ENCODE results near the gene RASSF5. TPM values are rescaled to one million over a fixed set of nuclear protein-coding genes. Genes with fewer than 3 reads are reported as not detected.

Gene RASSF5
- total RNA-seq, 1 experiment from 2014 or later, result 2.1 TPM

GRCh38 chr1:206477581-206478380 lies 29.6 kb upstream of the RASSF5 start (continued):
- TF ChIP-seq RORB (CRISPR knock-in tag; IDR thresholded peaks at IDR 0.05) (no peak), MXD4 (CRISPR knock-in tag; IDR thresholded peaks at IDR 0.05; ENCODE audit: borderline replicate concordance) (no peak), NFYB (CRISPR knock-in tag; conservative IDR thresholded peaks at IDR 0.05; ENCODE audit: low read depth) (no peak), E2F5 (CRISPR knock-in tag; IDR thresholded peaks at IDR 0.05) (no peak), NR2C2 (CRISPR knock-in tag; IDR thresholded peaks at IDR 0.05) (no peak), EMX1 (CRISPR knock-in tag; IDR thresholded peaks at IDR 0.05) (no peak), GRHL2 (CRISPR knock-in tag; IDR thresholded peaks at IDR 0.05; ENCODE audit: insufficient replicate concordance, severe bottlenecking) (no peak), FOXK1 (CRISPR knock-in tag; IDR thresholded peaks at IDR 0.05) (no peak), JAZF1 (CRISPR knock-in tag; IDR thresholded peaks at IDR 0.05) (no peak), ATF2 (CRISPR knock-in tag; IDR thresholded peaks at IDR 0.05; ENCODE audit: borderline replicate concordance, low read depth) (no peak)

GRCh38 chr1:206478746-206479145 lies 28.6 kb upstream of the RASSF5 start:
- H3K36me3 Mint-ChIP-seq, result peaks cover 14% of the 10 kb centered on the region
- CTCF ChIA-PET, result interaction anchor here (0.8 to 4.1 kb wide), 25 partner anchors 8 to 256 kb away, joined by 3 to 90 read pairs (median 7); partner anchors contain the start of genes DYRK3, EIF2D, IKBKE and RASSF5
- DNase-seq (ENCODE audit: low spot score) (no peak), ATAC-seq (no peak)
- TF ChIP-seq NR2C2 (CRISPR knock-in tag; IDR thresholded peaks at IDR 0.05), result no peak
- POLR2A ChIA-PET, result no interaction called here
- no peak overlapping the region for H3K4me3 Mint-ChIP-seq
- H3K4me1 Mint-ChIP-seq, result peaks cover 4% of the 10 kb centered on the region
- no peak overlapping the region for H3K27ac Mint-ChIP-seq
- H3K9me3 Mint-ChIP-seq, result no peaks in the 10 kb centered on the region
- H3K27me3 Mint-ChIP-seq (ENCODE audit: low read depth), result no peaks in the 10 kb centered on the region

- H3K9me3 Mint-ChIP-seq, result no peaks in the 10 kb centered on the region
- peaks cover 4% of the 10 kb centered on the region for H3K4me1 Mint-ChIP-seq
- CTCF ChIA-PET, result interaction anchor here (0.5 to 4.1 kb wide), 47 partner anchors 9 to 495 kb away, joined by 3 to 90 read pairs (median 7); partner anchors contain the start of genes DYRK3, EIF2D, IKBKE and RASSF5
- POLR2A ChIA-PET, result interaction anchor here (0.8 to 1.2 kb wide), 2 partner anchors 9 to 14 kb away, joined by 3 read pairs; partner anchors contain the start of gene IKBKE
- no peaks in the 10 kb centered on the region for H3K27me3 Mint-ChIP-seq (ENCODE audit: low read depth)
- DNase-seq (ENCODE audit: low spot score) (peak; percentile 76), ATAC-seq (peak; percentile 89)
- no peak overlapping the region for H3K4me3 Mint-ChIP-seq
- H3K36me3 Mint-ChIP-seq, result peaks cover 14% of the 10 kb centered on the region
- H3K27ac Mint-ChIP-seq, result no peak overlapping the region
- TF ChIP-seq EMX1 (CRISPR knock-in tag; IDR thresholded peaks at IDR 0.05) (no peak), CTCF (IDR thresholded peaks at IDR 0.05) (peak; percentile 70)
Observed at GRCh38 chr1:206479183-206480125, 27.9 kb upstream of the RASSF5 start.

- H3K36me3 Mint-ChIP-seq, result peaks cover 10% of the 10 kb centered on the region
- H3K27me3 Mint-ChIP-seq (ENCODE audit: low read depth), result no peaks in the 10 kb centered on the region
- H3K9me3 Mint-ChIP-seq, result no peaks in the 10 kb centered on the region
- no peak overlapping the region for H3K4me3 Mint-ChIP-seq
- no peak for DNase-seq (ENCODE audit: low spot score)
- H3K4me1 Mint-ChIP-seq, result peaks cover 4% of the 10 kb centered on the region
- no peak overlapping the region for H3K27ac Mint-ChIP-seq
- ChIA-PET CTCF (interaction anchor here (0.9 to 4.1 kb wide), 36 partner anchors 9 to 432 kb away, joined by 3 to 90 read pairs (median 8); partner anchors contain the start of genes DYRK3, EIF2D, IKBKE and RASSF5), POLR2A (interaction anchor here (1.2 kb wide), 1 partner anchor 15 kb away, joined by 3 read pairs; no protein-coding TSS in a partner anchor)
- no peak for ATAC-seq
- TF ChIP-seq FOXP1 (CRISPR knock-in tag; IDR thresholded peaks at IDR 0.05; ENCODE audit: borderline replicate concordance) (no peak), ZBTB43 (CRISPR knock-in tag; IDR thresholded peaks at IDR 0.05) (no peak), ERG (CRISPR knock-in tag; IDR thresholded peaks at IDR 0.05) (no peak), NFYB (CRISPR knock-in tag; conservative IDR thresholded peaks at IDR 0.05; ENCODE audit: low read depth) (no peak), SOX15 (CRISPR knock-in tag; IDR thresholded peaks at IDR 0.05) (no peak), RORB (CRISPR knock-in tag; IDR thresholded peaks at IDR 0.05) (no peak), ATF3 (CRISPR knock-in tag; conservative IDR thresholded peaks at IDR 0.05) (no peak), RELA (CRISPR knock-in tag; IDR thresholded peaks at IDR 0.05; ENCODE audit: borderline replicate concordance) (no peak), HMGA2 (CRISPR knock-in tag; IDR thresholded peaks at IDR 0.05) (no peak)
Observed at GRCh38 chr1:206480211-206480610, 27.1 kb upstream of the RASSF5 start.

Measured in WTC11 (cell line).